GM18520 (cell line): Measurements from ENCODE around the gene ESYT3.
A peak's percentile ranks its signal among the peaks of the same experiment; 100 is the strongest.
"Not testable (repeated sequence)": the region's sequence is repeated elsewhere in the genome, so short reads cannot be mapped to it uniquely, and the experiment has no call there.

Experiments
- ATAC-seq: cut with Tn5 transposase; IDR thresholded peaks from one replicate; pipeline ENCODE4 v1.9.1; 2021; ENCODE audit not compliant: unreplicated experiment

ESYT3 gene

DNA sequence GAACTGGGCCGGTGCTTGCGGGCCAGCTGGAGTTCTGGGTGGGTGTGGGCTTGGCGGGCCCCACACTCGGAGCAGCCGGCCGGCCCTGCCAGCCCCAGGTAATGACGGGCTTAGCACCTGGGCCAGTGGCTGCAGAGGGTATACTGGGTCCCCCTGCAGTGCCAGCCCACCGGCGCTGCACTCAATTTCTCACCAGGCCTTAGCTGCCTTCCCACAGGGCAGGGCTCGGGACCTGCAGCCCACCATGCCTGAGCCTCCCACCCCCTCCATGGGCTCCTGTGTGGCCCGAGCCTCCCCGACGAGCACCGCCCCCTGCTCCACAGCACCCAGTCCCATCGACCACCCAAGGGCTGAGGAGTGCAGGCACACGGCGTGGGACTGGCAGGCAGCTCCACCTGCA is 50.3 kb downstream of the ESYT3 start:
- ATAC-seq: not testable (repeated sequence)

DNA sequence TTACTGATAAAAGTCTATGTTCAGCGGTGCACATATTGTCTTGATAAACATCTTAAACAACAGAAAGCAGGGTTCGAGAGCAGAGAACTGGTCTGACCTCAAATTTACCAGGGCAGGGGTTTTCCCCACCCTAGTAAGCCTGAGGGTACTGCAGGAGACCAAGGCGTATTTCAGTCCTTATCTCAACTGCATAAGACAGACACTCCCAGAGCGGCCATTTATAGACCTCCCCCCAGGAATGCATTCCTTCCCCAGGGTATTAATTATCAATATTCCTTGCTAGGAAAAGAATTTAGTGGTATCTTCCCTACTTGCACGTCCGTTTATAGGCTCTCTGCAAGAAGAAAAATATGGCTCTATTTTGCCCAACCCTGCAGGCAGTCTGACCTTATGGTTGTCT is 52.2 kb downstream of the ESYT3 start:
- not testable (repeated sequence) for ATAC-seq

DNA sequence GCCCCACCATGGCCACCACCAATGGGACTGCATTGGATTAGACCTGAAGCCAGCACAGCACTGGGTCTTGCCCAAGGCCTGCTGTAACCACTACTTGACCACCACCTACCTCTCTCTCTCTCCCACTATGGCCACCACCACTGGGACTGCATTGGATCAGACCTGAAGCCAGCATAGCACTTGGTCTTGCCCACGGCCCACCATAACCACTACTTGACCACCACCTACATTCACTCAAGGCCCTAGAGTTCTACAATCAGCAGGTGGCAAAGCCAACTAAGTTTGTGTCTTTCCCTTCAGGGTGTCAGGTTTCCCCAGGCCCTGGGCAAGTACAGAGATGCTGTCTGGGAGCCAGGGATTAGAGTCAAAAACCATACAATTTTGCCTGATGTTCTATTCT is 57.6 kb downstream of the ESYT3 start:
- ATAC-seq: no peak

DNA sequence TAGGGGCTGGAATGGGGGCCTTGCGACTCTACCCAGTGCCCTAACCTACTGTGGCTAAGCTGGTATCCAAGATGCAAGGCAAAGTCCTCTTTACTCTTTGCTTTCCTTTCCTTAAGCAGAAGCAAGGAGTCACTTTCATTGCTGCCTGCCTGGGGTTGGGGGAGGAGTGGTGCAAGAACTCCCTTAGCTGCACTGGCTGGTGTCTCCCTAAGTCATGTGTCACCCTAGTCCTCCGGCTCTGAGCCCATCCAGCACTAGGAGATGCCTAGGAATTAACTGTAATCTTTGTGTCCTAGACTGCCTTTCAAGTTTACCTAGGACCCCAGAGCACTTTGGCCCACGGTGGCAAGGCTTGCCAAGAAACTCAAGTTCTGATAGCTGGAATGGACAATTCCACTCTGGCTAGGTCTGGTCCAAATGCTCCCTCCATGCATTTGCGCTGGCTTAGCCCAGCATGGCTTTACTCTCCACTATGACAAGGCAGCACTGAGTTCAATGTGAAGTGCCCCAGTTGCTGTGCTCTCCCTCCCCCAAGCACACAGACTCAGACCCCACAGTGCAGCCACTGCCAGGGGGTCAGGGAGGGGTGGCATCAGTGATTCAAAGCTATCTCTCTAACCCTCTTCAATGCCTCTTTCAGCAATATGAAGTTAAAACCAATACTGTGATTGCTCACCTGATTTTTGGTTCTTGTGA is 58.7 kb downstream of the ESYT3 start:
- no peak for ATAC-seq

DNA sequence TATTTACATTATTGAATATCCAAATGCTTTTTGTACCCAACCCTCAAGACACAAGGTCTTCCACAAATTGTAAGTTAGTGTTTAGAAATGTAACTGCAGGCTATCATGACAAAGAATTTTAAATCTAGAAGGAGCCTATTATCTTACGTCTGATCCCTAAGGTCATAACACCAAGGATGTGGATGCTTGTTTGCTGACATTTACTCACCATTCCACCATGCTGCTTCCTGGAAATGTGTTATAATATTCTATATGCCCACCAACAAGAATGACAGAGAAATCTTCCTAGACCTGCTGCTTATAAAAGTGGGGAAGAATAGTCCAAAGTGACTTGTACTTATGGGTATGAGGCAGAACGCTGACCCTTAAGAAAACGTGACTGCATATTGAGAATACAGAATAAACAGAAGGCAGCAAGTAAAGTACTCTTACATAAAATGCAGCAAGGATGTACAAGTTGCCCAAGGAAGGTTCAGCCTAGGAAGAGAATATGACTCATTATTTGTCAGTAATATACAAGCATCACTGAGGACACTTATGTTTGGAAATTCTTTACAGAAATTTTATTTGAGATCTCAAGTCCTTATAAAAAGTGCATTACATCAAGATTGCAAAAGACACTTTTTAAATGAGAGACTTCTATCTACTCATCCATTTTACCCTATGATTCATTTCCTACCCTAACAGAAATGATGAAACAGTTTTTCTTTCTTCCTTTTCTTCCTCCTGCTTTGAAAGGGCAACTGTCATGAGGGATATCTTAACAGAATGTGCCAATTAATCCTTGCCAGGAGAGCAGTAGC is 59.6 kb downstream of the ESYT3 start:
- ATAC-seq: no peak

DNA sequence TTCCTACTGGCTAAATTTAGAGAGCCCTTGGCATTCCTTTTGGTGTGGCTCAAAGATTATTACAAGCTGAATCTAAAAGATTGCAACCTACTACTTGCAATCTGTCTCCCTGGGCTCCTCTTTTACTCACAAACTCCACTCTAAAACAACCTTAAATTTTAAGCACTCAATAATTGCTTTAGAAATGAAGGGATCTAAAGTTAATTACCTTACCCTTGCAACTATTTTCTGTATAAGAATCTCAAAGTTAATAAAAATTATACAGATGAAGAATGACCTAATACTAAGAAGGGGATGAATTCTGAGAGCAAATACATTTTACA is 60.2 kb downstream of the ESYT3 start:
- no peak for ATAC-seq

DNA sequence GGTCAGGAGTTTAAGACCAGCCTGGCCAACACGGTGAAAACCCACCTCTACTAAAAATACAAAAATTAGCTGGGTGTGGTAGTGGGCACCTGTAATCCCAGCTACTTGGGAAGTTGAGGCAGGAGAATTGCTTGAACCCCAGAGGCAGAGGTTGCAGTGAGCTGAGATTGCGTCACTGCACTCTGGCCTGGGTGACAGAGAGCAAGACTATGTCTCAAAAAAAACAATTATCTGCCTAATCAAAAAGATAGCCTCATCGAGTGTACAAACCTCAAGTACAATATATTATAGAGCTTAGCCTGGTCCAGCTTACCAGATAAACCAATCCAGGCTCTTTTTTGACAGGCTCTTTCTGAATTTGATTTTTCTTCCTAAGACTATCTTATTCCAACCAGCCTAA is 61.2 kb downstream of the ESYT3 start:
- ATAC-seq: not testable (repeated sequence)

DNA sequence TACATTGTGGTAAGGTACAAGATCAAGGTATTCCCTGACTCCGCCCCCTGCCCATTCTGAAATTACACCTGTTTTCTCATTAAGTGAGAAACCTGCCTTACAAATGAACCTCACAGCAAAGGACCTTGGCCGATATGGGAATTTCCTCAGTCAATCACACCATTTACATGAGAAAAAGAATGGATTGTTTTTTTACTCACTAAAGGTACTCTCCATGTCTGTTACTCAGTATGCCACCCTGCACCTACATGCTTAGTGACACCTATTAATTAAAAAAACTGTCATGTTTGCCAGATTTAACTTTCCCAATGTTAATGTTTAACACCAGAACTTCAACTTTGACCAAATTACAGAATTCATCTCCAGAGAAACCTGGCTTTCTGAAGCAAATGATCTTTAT is 62.0 kb downstream of the ESYT3 start:
- ATAC-seq: no peak

DNA sequence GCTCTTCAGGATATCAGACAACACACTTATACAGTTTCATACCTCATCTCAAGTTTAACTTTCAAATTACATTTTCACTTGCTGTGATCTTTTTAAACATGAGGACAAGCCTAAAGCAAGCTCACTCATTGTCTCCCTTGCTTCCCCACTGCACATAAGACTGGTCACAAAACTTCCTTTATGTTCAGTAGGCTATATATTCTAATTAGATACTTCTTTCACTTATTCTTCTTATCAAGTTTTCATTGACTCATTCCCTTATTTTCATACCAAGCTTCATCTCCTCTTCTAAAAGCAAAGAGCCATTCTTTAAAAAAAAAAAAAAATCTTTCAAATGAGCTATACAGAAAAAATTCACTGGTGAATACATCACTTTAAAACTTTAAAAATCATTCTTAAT is 62.6 kb downstream of the ESYT3 start:
- ATAC-seq: no peak

DNA sequence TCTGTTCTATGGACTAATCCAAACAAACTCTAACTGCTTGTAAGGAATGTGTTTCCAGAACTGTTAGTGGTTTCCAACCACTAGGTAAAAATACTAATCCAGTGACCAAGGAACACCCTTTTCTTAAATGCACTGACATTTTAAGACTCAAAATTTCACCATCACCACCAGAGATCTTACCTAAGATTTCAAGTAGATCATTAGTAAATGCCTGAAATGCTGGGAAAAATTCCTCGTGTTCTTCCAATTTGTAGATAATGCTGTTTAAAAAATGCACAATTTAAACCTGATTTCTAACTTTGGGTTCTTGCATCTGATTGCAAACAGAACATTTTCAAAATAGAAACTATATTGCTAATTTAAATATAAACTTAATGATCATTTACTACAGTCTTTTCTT is 63.4 kb downstream of the ESYT3 start:
- no peak for ATAC-seq

DNA sequence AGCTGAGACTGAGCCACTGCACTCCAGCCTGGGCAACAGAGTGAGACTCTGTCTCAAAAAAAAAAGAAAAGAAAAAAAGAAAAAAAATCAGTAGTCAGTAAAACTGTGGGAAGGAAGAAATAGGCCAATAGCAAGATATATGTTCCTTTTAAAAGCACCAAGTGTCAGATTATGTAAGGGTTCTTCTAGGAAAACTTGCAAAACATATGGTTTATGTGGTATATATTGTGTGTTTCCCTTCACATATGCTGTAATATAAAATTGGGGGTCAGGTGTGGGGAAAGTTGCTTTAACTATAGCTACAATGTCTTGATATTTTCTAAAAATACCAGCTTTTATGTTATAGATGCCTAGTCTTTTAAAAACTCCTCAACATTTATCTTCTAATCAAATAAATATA is 64.6 kb downstream of the ESYT3 start:
- ATAC-seq: no peak

DNA sequence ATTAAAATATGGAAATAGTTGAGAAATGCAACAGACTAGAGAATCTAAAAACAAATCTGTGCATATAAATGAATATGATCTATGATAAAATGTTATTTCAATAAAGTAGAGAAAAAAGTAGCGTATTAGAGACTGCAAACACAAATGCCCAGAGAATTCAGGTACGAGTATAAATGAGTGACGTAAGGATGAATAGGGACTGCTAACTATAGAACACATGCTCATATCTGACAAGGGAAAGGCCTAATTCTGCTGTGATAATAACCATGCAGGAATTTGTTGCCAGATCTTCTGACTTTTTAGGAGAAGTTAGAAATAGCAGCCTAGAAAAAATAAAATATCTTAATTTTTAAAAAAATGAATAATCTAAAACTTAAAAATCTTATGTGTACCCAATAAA is 73.1 kb downstream of the ESYT3 start:
- ATAC-seq: no peak

DNA sequence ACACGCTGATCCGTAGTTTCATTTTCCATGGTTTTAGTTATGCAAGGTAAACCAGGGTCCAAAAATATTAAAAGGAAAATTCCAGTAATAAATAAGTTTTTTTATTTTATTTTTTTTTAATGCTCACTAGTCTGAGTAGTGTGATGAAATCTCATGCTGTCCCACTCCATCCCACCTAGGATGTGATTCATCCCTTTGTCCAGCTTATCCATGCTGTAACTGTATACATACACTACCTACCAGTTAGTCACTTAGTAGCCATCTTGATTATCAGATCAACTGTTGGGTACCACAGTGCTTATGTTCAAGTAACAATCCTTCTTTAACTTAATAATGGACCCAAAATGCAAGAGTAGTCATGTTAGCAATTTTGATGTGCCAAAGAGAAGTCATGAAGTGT is 75.2 kb downstream of the ESYT3 start:
- ATAC-seq: no peak

DNA sequence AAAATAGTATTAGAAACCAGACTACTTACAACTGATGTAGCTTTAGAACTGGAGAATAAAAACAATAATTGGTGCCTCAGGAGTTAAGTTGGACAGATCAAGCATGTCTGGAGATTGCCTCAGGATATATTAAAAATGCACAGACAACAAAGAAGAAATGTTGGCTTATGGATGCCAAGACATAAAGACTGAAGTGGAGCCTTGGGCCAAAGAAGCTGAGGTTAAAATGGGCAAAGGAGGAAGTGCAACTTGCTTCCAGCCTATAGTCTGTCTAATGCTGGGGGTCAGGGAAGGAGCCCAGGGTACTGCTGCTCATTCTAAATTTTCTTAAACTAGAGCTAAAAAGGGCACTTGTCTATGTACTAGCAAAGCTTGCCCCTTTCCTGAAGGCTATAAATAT is 77.5 kb downstream of the ESYT3 start:
- ATAC-seq: no peak

DNA sequence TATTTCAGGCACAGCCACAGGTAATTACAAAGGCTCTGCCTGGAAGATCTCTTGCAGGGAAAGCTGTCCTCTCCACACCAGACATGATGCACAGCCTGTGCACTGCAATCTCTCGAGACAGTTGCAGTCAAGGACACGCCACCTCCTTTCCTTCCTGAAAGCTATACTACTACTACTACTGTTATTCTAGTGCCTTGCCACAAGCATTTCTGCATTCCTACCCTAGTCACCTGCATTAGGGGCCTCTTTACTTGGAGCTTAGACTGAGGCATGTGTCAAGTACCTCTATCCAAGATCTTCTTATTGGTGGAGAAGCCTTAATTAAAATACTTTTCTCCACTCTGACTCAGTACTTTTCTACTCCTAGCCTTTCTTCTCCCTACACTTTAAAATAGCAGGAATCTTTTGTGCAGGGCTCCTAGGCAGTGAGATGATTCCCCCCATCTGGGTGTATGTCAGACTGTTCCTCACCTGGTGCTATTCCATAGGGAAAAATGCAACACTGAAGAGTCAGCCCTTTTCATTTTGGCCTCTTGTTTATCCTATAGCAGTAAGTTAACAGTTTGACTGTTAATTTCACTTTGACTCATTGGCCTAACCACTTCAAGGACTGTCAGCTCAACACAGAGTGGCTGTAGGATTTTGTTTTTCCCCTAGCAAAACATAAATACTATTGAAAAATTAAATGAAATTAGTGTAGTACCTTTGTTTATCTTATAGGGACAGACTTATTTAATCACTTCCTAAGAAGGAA is 78.9 kb downstream of the ESYT3 start:
- ATAC-seq: peak; percentile 72

DNA sequence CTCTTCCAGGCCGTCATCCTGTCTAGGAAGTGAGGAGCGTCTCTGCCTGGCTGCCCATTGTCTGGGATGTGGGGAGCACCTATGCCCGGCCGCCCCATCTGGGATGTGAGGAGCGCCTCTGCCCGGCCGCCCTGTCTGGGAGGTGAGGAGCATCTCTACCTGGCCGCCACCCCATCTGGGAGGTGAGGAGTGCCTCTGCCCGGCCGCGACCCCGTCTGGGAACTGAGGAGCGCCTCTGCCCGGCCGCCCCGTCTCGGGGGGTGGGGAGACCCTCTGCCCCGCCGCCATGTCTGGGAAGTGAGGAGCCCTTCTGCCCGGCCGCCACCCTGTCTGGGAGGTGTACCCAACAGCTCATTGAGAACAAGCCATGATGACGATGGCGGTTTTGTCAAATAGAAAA is 87.0 kb downstream of the ESYT3 start:
- not testable (repeated sequence) for ATAC-seq
